HepG2 (cell line): ENCODE measurements around the gene SNIP1. TPM values are rescaled to one million over a fixed set of nuclear protein-coding genes. Genes with fewer than 3 reads are reported as not detected.

Source experiments
- ATAC-seq: fragments of 200-7000 bp; cut with Tn5 transposase; 3 replicates; pipeline ENCODE4 v1.9.1; 2020; ENCODE audit warnings: mild to moderate bottlenecking, moderate library complexity
- BruUV-seq: library from RNA; stranded (reverse); fragments of 400-500 nt; replicated peaks from 2 replicates; lab custom pipeline; 2021; lab: Mats Ljungman, UMichigan
- CTCF ChIA-PET: fragments of 300-600 bp; formaldehyde crosslinking; extraction: SDS; loops from one replicate; lab custom pipeline; 2021; ENCODE audit warnings: low total read pairs, inconsistent platforms, low intra/inter-chr PET ratio; lab: Yijun Ruan, JAX
- POLR2A ChIA-PET: fragments of 350-600 bp; sonication (Branson Sonifier 250); formaldehyde crosslinking; loops from one replicate; lab custom pipeline; 2020; ENCODE audit warnings: antibody characterized with exemption, inconsistent platforms; lab: Yijun Ruan, JAX
- DNase-seq: peaks from one replicate; pipeline ENCODE4 v3.0.0-alpha.2; 2015; ENCODE audit warnings: low spot score
- FAIRE-seq: peaks from 3 replicates; lab custom pipeline; 2011; peaks lifted over from hg19 to GRCh38; lab: Jason Lieb, UNC
- H2AFZ ChIP-seq: one replicate; pipeline ENCODE4 v1.6.1; 2011; ENCODE audit warnings: low read length, inconsistent platforms
- H3K27ac ChIP-seq: fragments of 300-600 bp; 3 replicates; pipeline ENCODE4 v1.8.0; 2011; ENCODE audit warnings: mixed run types, mild to moderate bottlenecking, mixed read lengths, low read length, inconsistent platforms; ENCODE audit not compliant: insufficient read depth; ENCODE audit errors: extremely low read length
- H3K27me3 ChIP-seq, 2 experiments: fragments of 200-600 bp in 1 of 2; 2 replicates in 1 of 2; 3 replicates in 1 of 2; pipeline versions ENCODE4 v1.6.0 to v1.8.0; 2011; ENCODE audit warnings: low read length in 2 of 2, mild to moderate bottlenecking in 2 of 2, moderate library complexity in 2 of 2, inconsistent platforms in 1 of 2; ENCODE audit not compliant: insufficient read depth in 2 of 2, control insufficient read depth in 1 of 2
- H3K36me3 ChIP-seq, 2 experiments: fragments of 200-600 bp in 1 of 2; replicated peaks in 1 of 2; 2 replicates in 1 of 2; 3 replicates in 1 of 2; pipeline versions ENCODE4 v1.5.1 to v1.8.0; 2011; ENCODE audit warnings: low read length in 2 of 2, inconsistent platforms in 1 of 2; ENCODE audit not compliant: insufficient read depth in 2 of 2, control insufficient read depth in 1 of 2
- H3K4me1 ChIP-seq: 2 replicates; pipeline ENCODE4 v1.5.1; 2012; ENCODE audit warnings: low read length, inconsistent platforms; ENCODE audit not compliant: insufficient read depth
- H3K4me2 ChIP-seq: 2 replicates; pipeline ENCODE4 v1.6.0; 2011; ENCODE audit warnings: low read depth, low read length, inconsistent platforms
- H3K4me3 ChIP-seq, 3 experiments: fragments of 200-600 bp in 1 of 3; sonication (generic), shearing (Covaris generic) in 1 of 3; replicated peaks in 1 of 3; 2 replicates each; pipeline ENCODE4 v1.5.1; 2011 to 2016; ENCODE audit warnings: low read length in 3 of 3, inconsistent platforms in 2 of 3, low read depth in 2 of 3, mild to moderate bottlenecking in 2 of 3, control low read depth in 1 of 3, mixed read lengths in 1 of 3; ENCODE audit not compliant: insufficient read depth in 1 of 3
- H3K79me2 ChIP-seq: one replicate; pipeline ENCODE4 v1.6.1; 2011; ENCODE audit warnings: low read length, inconsistent platforms; ENCODE audit not compliant: insufficient read depth
- H3K9ac ChIP-seq: 2 replicates; pipeline ENCODE4 v1.6.0; 2011; ENCODE audit warnings: mild to moderate bottlenecking, low read depth, low read length, inconsistent platforms; ENCODE audit not compliant: insufficient read depth
- H3K9me3 ChIP-seq: 2 replicates; pipeline ENCODE4 v1.5.1; 2012; ENCODE audit warnings: mild to moderate bottlenecking, low read length
- H4K20me1 ChIP-seq: 2 replicates; pipeline ENCODE4 v1.6.0; 2011; ENCODE audit warnings: inconsistent platforms, mild to moderate bottlenecking, low read length, moderate library complexity; ENCODE audit not compliant: insufficient read depth
- HOXA9 ChIP-seq: sonication (generic); formaldehyde crosslinking; IDR thresholded peaks from 2 replicates; pipeline ENCODE4 v1.8.1; 2022; ENCODE audit warnings: missing genetic modification reagents, mild to moderate bottlenecking, moderate library complexity, borderline replicate concordance
- JUNB ChIP-seq: sonication (generic); formaldehyde crosslinking; IDR thresholded peaks from 2 replicates; pipeline ENCODE4 v1.8.0; 2022; ENCODE audit warnings: missing genetic modification reagents, mild to moderate bottlenecking, borderline replicate concordance
- KMT2A ChIP-seq: sonication (generic); formaldehyde crosslinking; IDR thresholded peaks from 2 replicates; pipeline ENCODE4 v1.4.0; 2020; ENCODE audit warnings: missing genetic modification reagents
- NR2F2 ChIP-seq: IDR thresholded peaks from 2 replicates; pipeline ENCODE4 v1.6.1; 2012; ENCODE audit warnings: low read depth, inconsistent platforms, borderline replicate concordance
- SMYD3 ChIP-seq: sonication (generic); formaldehyde crosslinking; IDR thresholded peaks from 2 replicates; pipeline ENCODE4 v1.8.1; 2023; ENCODE audit warnings: mild to moderate bottlenecking, missing genetic modification reagents
- SOX5 ChIP-seq: IDR thresholded peaks from 2 replicates; pipeline ENCODE4 v1.6.1; 2016; ENCODE audit warnings: borderline replicate concordance
- ZBTB3 ChIP-seq: sonication (generic); formaldehyde crosslinking; IDR thresholded peaks from 2 replicates; pipeline ENCODE4 v1.4.0; 2020; ENCODE audit warnings: low read depth, mild to moderate bottlenecking, moderate library complexity, missing genetic modification reagents, borderline replicate concordance
- ZNF274 ChIP-seq: sonication (generic); formaldehyde crosslinking; IDR thresholded peaks from 2 replicates; pipeline ENCODE4 v1.5.1; 2020; ENCODE audit warnings: mild to moderate bottlenecking, missing genetic modification reagents
- ZNF33A ChIP-seq: sonication (generic); formaldehyde crosslinking; IDR thresholded peaks from 2 replicates; pipeline ENCODE4 v1.5.1; 2020; ENCODE audit warnings: missing genetic modification reagents, mild to moderate bottlenecking, moderate library complexity, borderline replicate concordance
- ZNF512B ChIP-seq: sonication (generic); formaldehyde crosslinking; IDR thresholded peaks from 2 replicates; pipeline ENCODE4 v1.5.1; 2020; ENCODE audit warnings: missing genetic modification reagents, mild to moderate bottlenecking, borderline replicate concordance
- ZNF589 ChIP-seq: sonication (generic); formaldehyde crosslinking; conservative IDR thresholded peaks from 2 replicates; pipeline ENCODE4 v1.8.0; 2022; ENCODE audit warnings: mild to moderate bottlenecking, moderate library complexity, missing genetic modification reagents
- ZNF616 ChIP-seq: sonication (generic); formaldehyde crosslinking; IDR thresholded peaks from 2 replicates; pipeline ENCODE4 v1.5.0; 2020; ENCODE audit warnings: low read depth, mild to moderate bottlenecking, missing genetic modification reagents
- ZNF781 ChIP-seq: sonication (generic); formaldehyde crosslinking; IDR thresholded peaks from 2 replicates; pipeline ENCODE4 v1.5.1; 2020; ENCODE audit warnings: borderline replicate concordance, mild to moderate bottlenecking, missing genetic modification reagents; ENCODE audit errors: not compliant biosample characterization
- WGBS: methylation state at CpG from one replicate; pipeline ENCODE4 v1.1.6; 2017; ENCODE audit warnings: low lambda C conversion rate; 5-methylcytosine and 5-hydroxymethylcytosine counted together
- in situ Hi-C: cut with HindIII; loops from 2 replicates; pipeline ENCODE4 v1.10.0; 2017; ENCODE audit warnings: low pct_unique_long_range_greater_than_20kb; ENCODE audit not compliant: extremely low pct_ligation_motif_present
- intact Hi-C: fragments of 100-400 bp; cut with micrococcal nuclease; formaldehyde crosslinking; loops from one replicate; pipeline ENCODE4 v1.10.0; 2022; ENCODE audit not compliant: unreplicated experiment
- polyA plus RNA-seq, 8 experiments: library from polyadenylated mRNA; depleted of rRNA in 3 of 8; stranded (reverse) in 7 of 8; unstranded in 1 of 8; fragments of >200 nt; fragmentation: Illumina TruSeq in 4 of 8; extraction: Trizol in 4 of 8; gene quantifications; 2 replicates each; pipeline versions ENCODE4 v1.2.1 to v1.2.3, GENCODE V29; 2011 to 2016; ENCODE audit warnings: low read depth in 4 of 8, missing spikeins in 1 of 8, mixed read lengths in 1 of 8; ENCODE audit not compliant: insufficient read depth in 1 of 8
- total RNA-seq, 5 experiments: library from RNA; depleted of rRNA; stranded (reverse); fragments of >200 nt; fragmentation: Illumina TruSeq; extraction: Trizol; gene quantifications; 2 replicates each; pipeline ENCODE4 v1.2.3, GENCODE V29; 2016; ENCODE audit warnings: low read depth in 1 of 5
- TF ChIP-seq, protein P1 (sequence below): sonication (generic); formaldehyde crosslinking; IDR thresholded peaks from 2 replicates; pipeline ENCODE4 v1.8.0; 2022; ENCODE audit warnings: mild to moderate bottlenecking, missing genetic modification reagents, borderline replicate concordance
- TF ChIP-seq, protein P2 (sequence below): sonication (generic); formaldehyde crosslinking; IDR thresholded peaks from 2 replicates; pipeline ENCODE4 v1.5.0; 2020; ENCODE audit warnings: mild to moderate bottlenecking, missing genetic modification reagents
- TF ChIP-seq, protein P3 (sequence below): sonication (generic); formaldehyde crosslinking; IDR thresholded peaks from 2 replicates; pipeline ENCODE4 v1.4.0; 2020; ENCODE audit warnings: missing genetic modification reagents, mild to moderate bottlenecking, borderline replicate concordance

Gene SNIP1
- total and polyA plus RNA-seq, 2 of the 13 experiments (the other 11 are each of a cell fraction or from before 2014, with no cell fraction given): 5.5 to 11.2 TPM

DNA sequence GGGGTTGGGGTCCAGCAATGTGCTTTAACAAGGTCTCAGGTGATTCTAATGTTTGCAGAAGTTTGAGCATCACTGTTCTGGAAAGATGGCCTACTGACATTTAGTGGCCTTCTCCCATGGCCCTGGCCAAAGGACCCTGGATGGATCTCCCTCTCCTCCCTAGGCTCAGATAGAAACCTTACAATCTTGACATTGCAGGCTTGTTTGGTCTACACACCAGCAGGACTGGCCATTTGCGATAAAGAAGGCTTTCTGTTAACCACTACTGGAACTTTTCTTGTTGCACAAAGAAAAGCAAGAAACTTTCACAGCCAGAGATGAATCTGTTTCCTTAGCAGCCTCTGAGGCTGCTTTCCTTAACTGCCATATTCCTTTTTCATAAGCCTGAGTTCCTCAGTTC lies 8.9 kb upstream of the SNIP1 start:
- no peak for FAIRE-seq
- ATAC-seq: no peak
- Histone ChIP-seq H3K9ac (no peak overlapping the region), H3K27me3 (no peaks in the 10 kb centered on the region), H3K9me3 (no peaks in the 10 kb centered on the region), H2AFZ (no peak overlapping the region), H3K4me1 (peaks cover 46% of the 10 kb centered on the region), H3K27ac (no peak overlapping the region), H4K20me1 (no peaks in the 10 kb centered on the region), H3K4me3 (no peak overlapping the region), H3K36me3 (peaks cover 9 to 29% of the 10 kb centered on the region in 2 experiments; a peak in 4 of 5 replicates), H3K4me2 (no peak overlapping the region), H3K79me2 (no peaks in the 10 kb centered on the region)
- POLR2A ChIA-PET: interaction anchor here (1.4 kb wide), 1 partner anchor 48 kb away, joined by 3 read pairs; no protein-coding TSS in a partner anchor
- no TSS peak for BruUV-seq
- CTCF ChIA-PET: no interaction called here
- TF ChIP-seq, protein P1, sequence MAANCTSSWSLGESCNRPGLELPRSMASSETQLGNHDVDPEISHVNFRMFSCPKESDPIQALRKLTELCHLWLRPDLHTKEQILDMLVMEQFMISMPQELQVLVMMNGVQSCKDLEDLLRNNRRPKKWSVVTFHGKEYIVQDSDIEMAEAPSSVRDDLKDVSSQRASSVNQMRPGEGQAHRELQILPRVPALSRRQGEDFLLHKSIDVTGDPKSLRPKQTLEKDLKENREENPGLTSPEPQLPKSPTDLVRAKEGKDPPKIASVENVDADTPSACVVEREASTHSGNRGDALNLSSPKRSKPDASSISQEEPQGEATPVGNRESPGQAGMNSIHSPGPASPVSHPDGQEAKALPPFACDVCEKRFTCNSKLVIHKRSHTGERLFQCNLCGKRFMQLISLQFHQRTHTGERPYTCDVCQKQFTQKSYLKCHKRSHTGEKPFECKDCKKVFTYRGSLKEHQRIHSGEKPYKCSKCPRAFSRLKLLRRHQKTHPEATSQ: no peak
- TF ChIP-seq, protein P2, sequence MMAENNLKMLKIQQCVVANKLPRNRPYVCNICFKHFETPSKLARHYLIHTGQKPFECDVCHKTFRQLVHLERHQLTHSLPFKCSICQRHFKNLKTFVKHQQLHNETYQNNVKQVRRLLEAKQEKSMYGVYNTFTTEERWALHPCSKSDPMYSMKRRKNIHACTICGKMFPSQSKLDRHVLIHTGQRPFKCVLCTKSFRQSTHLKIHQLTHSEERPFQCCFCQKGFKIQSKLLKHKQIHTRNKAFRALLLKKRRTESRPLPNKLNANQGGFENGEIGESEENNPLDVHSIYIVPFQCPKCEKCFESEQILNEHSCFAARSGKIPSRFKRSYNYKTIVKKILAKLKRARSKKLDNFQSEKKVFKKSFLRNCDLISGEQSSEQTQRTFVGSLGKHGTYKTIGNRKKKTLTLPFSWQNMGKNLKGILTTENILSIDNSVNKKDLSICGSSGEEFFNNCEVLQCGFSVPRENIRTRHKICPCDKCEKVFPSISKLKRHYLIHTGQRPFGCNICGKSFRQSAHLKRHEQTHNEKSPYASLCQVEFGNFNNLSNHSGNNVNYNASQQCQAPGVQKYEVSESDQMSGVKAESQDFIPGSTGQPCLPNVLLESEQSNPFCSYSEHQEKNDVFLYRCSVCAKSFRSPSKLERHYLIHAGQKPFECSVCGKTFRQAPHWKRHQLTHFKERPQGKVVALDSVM (CRISPR knock-in tag): no peak
- TF ChIP-seq NR2F2 (no peak), SMYD3 (CRISPR knock-in tag) (no peak), ZNF781 (no peak), JUNB (CRISPR knock-in tag) (no peak), ZNF512B (CRISPR knock-in tag) (no peak), HOXA9 (CRISPR knock-in tag) (no peak), ZNF616 (no peak), ZNF274 (CRISPR knock-in tag) (no peak), KMT2A (CRISPR knock-in tag) (no peak), SOX5 (no peak), ZNF33A (no peak), ZBTB3 (CRISPR knock-in tag) (no peak), ZNF589 (no peak)
- TF ChIP-seq, protein P3, sequence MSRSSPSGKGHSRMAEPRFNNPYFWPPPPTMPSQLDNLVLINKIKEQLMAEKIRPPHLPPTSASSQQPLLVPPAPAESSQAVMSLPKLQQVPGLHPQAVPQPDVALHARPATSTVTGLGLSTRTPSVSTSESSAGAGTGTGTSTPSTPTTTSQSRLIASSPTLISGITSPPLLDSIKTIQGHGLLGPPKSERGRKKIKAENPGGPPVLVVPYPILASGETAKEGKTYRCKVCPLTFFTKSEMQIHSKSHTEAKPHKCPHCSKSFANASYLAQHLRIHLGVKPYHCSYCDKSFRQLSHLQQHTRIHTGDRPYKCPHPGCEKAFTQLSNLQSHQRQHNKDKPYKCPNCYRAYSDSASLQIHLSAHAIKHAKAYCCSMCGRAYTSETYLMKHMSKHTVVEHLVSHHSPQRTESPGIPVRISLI: no peak
- intact Hi-C loops (no loop called here), in situ Hi-C loops (no loop called here)
- 90% methylated on average over 1 of the region's 1 CpG for WGBS
- no peak for DNase-seq
